ENCODE data around the gene C1QTNF1. TPM values are rescaled to one million over a fixed set of nuclear protein-coding genes. Genes with fewer than 3 reads are reported as not detected.
"Not testable (repeated sequence)": the region's sequence is repeated elsewhere in the genome, so short reads cannot be mapped to it uniquely, and the experiment has no call there.

The C1QTNF1 gene
- total and polyA plus RNA-seq, 5 experiments from 2014 or later: not detected

DNA sequence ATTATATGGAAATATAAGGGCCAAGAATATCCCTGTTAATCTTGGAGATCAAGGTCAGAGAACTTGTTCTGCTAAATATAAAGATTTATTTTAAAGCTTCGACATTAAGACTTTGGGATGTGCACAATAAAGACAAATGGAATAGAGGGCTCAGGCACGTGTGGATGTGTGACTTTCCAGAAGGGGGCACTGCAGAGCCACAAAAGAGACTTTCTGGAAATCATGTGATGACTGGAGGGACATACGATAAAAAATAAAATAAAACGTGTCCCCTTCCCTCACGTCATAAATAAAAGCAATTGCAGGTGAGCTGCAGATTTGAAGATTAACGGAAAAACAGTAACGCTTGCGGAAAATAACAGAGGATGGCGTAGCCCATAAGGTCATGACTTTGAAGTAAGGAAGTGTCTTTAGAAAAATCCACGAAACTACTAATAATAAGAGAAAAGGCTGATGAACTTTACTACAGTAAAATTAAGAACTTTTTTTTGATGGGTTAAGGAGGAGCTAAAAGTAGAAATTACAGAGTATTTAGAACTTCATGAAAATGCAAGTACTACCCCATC, 41.2 kb downstream of the C1QTNF1 start:
- H3K36me3 Mint-ChIP-seq: no peaks in the 10 kb centered on the region
- POLR2A ChIA-PET: interaction anchor here (0.8 kb wide), 1 partner anchor 17 kb away, joined by 3 read pairs; no protein-coding TSS in a partner anchor
- peaks cover 0 to 2% (median 1%) of the 10 kb centered on the region in 5 donors for H3K27me3 Mint-ChIP-seq
- no peaks in the 10 kb centered on the region for H3K9me3 Mint-ChIP-seq
- peaks cover 2 to 6% (median 4%) of the 10 kb centered on the region in 4 donors for H3K4me1 Mint-ChIP-seq
- ATAC-seq: peak; percentile 49 to 70
- DNase-seq: peak; percentile 33 to 80 (median 52)
- no peak overlapping the region for H3K27ac Mint-ChIP-seq
- H3K4me3 Mint-ChIP-seq: peak overlapping the region in 1 of 10 donors; percentile 8

- Mint-ChIP-seq H3K27me3 (peaks cover 0 to 2% (median 1%) of the 10 kb centered on the region in 5 donors), H3K27ac (peak overlapping the region in 1 of 10 donors; percentile 6), H3K4me3 (no peak overlapping the region), H3K9me3 (no peaks in the 10 kb centered on the region), H3K4me1 (peaks cover 2 to 6% (median 4%) of the 10 kb centered on the region in 4 donors), H3K36me3 (no peaks in the 10 kb centered on the region)
- DNase-seq (no peak), ATAC-seq (no peak)
- POLR2A ChIA-PET: interaction anchor here (0.7 kb wide), 1 partner anchor 1076 kb away, joined by 3 read pairs; no protein-coding TSS in a partner anchor
These were observed 43.0 kb downstream of the C1QTNF1 start for GRCh38 chr17:79066963-79067362.

- H3K27ac Mint-ChIP-seq: no peak overlapping the region
- peaks cover 0 to 1% (median 0%) of the 10 kb centered on the region in 5 donors for H3K27me3 Mint-ChIP-seq
- H3K4me3 Mint-ChIP-seq: no peak overlapping the region
- ATAC-seq (no peak), DNase-seq (no peak)
- no peaks in the 10 kb centered on the region for H3K36me3 Mint-ChIP-seq
- peaks cover 2 to 5% (median 5%) of the 10 kb centered on the region in 4 donors for H3K4me1 Mint-ChIP-seq
- peaks cover 0 to 1% (median 0%) of the 10 kb centered on the region in 9 donors for H3K9me3 Mint-ChIP-seq
- POLR2A ChIA-PET: no interaction called here
These were observed 46.4 kb downstream of the C1QTNF1 start for GRCh38 chr17:79070266-79070880.

- peaks cover 7 to 14% (median 13%) of the 10 kb centered on the region in 4 donors for H3K4me1 Mint-ChIP-seq
- no peak overlapping the region for H3K4me3 Mint-ChIP-seq
- H3K9me3 Mint-ChIP-seq: peaks cover 0 to 1% (median 0%) of the 10 kb centered on the region in 9 donors
- H3K36me3 Mint-ChIP-seq: no peaks in the 10 kb centered on the region
- peaks cover 0 to 1% (median 0%) of the 10 kb centered on the region in 5 donors for H3K27me3 Mint-ChIP-seq
- ATAC-seq: no peak
- H3K27ac Mint-ChIP-seq: no peak overlapping the region
- no peak for DNase-seq
- POLR2A ChIA-PET: no interaction called here
These were observed 47.3 kb downstream of the C1QTNF1 start for GRCh38 chr17:79071161-79071740.

DNA sequence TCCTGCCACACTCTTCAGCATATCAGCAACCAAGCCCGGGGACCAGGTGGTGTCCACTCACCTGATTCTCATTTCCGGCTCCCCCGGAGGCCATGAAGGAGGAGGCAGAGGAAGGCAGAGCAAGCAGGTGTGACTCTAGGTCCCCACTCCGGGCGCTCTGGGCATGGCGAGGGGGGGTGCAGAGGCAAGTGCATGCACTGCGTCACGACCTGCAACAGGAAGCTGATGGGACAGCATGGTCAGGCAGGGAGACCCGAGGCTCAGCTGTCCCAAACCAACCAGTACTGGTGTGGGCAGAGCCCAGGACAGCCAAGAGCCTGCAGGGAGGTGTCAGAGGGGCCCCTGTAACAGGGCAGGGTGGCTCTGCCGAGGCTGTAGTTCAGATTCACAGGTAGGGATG, 48.6 kb downstream of the C1QTNF1 start:
- H3K4me3 Mint-ChIP-seq: no peak overlapping the region
- H3K27me3 Mint-ChIP-seq: peaks cover 0 to 1% (median 0%) of the 10 kb centered on the region in 5 donors
- POLR2A ChIA-PET: no interaction called here
- H3K27ac Mint-ChIP-seq: peak overlapping the region in 2 of 10 donors; percentile 7 to 31
- peaks cover 8 to 21% (median 16%) of the 10 kb centered on the region in 4 donors for H3K4me1 Mint-ChIP-seq
- peaks cover 0 to 2% (median 0%) of the 10 kb centered on the region in 3 donors for H3K36me3 Mint-ChIP-seq
- ATAC-seq: no peak
- peaks cover 0 to 1% (median 0%) of the 10 kb centered on the region in 9 donors for H3K9me3 Mint-ChIP-seq
- DNase-seq: no peak

DNA sequence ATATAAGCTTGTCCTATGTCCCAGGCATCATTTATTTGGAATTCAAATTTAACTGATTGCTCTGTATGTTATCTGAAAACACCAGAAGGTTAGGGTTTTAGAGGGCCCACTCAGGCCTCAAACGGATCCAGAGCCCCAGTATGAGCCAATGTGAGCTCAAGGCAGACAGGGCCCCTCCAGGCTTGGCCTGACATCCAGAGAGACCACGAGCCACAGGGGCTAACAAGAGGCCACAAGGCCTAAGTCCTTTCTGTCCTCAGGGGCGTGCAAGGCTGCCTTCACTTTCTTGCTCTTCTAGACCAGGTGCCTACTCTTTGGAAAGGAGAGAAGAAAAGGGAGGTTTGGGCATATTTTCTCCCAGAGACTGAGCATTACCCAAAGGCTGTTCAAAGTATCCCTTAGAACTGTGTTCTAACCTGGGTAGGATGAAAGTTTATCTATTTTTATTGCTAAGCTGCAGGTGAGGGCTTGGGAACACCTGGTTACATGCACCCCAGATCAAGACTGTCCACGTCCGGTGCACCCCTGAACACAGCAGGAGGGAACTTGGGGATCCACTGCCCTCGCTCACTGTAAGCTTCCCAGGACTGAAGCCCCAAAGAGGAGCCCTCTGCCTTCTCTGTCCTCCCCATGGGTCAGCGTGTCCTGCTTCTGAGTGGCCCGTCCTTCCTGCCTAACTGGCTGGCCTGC, 49.2 kb downstream of the C1QTNF1 start:
- DNase-seq (no peak), ATAC-seq (no peak)
- peak overlapping the region in 2 of 10 donors; percentile 3 to 20 for H3K27ac Mint-ChIP-seq
- peaks cover 0 to 6% (median 0%) of the 10 kb centered on the region in 3 donors for H3K36me3 Mint-ChIP-seq
- POLR2A ChIA-PET: interaction anchor here (1.2 kb wide), 1 partner anchor 94 kb away, joined by 3 read pairs; the partner anchor contains the start of gene LGALS3BP
- peaks cover 0 to 1% (median 0%) of the 10 kb centered on the region in 9 donors for H3K9me3 Mint-ChIP-seq
- H3K4me3 Mint-ChIP-seq: no peak overlapping the region
- peaks cover 10 to 24% (median 16%) of the 10 kb centered on the region in 4 donors for H3K4me1 Mint-ChIP-seq
- H3K27me3 Mint-ChIP-seq: peaks cover 0 to 1% (median 0%) of the 10 kb centered on the region in 5 donors

DNA sequence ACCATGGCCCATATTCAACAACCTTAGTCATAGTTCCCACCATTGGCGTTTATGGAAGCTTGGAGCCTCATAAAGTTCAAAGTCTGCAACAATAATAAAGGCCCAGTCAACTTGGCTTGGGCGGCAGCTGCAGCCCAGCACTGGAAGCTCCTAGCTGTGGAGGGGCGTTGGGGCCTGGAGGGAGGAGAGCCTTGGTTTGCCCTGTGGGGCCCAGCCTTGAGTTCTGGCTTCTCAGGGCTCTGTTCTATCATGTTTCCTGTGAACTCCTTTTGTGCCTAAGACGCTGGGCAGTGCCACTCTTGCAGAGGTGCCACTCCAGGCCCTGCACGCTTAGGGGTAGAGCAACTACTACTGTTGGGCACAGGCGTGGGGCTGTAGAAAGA, 49.7 kb downstream of the C1QTNF1 start:
- peaks cover 10 to 24% (median 17%) of the 10 kb centered on the region in 4 donors for H3K4me1 Mint-ChIP-seq
- H3K4me3 Mint-ChIP-seq: peak overlapping the region in 1 of 10 donors; percentile 9
- peaks cover 0 to 1% (median 0%) of the 10 kb centered on the region in 9 donors for H3K9me3 Mint-ChIP-seq
- peaks cover 0 to 12% (median 0%) of the 10 kb centered on the region in 3 donors for H3K36me3 Mint-ChIP-seq
- peaks cover 0 to 1% (median 0%) of the 10 kb centered on the region in 5 donors for H3K27me3 Mint-ChIP-seq
- POLR2A ChIA-PET: interaction anchor here (1.2 kb wide), 1 partner anchor 95 kb away, joined by 3 read pairs; the partner anchor contains the start of gene LGALS3BP
- DNase-seq (no peak), ATAC-seq (no peak)
- peak overlapping the region in 2 of 10 donors; percentile 3 to 56 for H3K27ac Mint-ChIP-seq

DNA sequence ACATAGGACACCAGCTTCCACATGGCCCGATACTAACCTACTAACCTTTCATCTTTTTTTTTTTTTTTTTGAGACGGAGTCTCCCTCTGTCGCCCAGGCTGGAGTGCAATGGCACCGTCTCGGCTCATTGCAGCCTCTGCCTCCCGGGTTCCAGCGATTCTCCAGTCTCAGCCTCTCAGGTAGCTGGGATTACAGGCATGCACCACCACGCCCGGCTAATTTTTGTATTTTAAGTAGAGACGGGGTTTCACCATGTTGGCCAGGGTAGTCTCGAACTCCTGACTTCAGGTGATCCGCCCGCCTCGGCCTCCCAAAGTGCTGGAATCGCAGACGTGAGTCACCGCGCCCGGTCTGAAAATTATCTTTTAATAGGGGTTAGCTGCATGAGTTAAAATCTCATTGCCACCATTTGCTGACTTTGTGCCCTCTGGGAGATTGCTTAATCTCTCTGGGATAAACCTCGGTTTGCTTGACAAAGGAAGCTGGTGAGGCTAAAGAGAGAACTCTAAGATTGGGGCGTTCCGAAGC, 50.2 kb downstream of the C1QTNF1 start:
- peaks cover 10 to 26% (median 19%) of the 10 kb centered on the region in 4 donors for H3K4me1 Mint-ChIP-seq
- peaks cover 0 to 17% (median 2%) of the 10 kb centered on the region in 3 donors for H3K36me3 Mint-ChIP-seq
- ATAC-seq: not testable (repeated sequence)

DNA sequence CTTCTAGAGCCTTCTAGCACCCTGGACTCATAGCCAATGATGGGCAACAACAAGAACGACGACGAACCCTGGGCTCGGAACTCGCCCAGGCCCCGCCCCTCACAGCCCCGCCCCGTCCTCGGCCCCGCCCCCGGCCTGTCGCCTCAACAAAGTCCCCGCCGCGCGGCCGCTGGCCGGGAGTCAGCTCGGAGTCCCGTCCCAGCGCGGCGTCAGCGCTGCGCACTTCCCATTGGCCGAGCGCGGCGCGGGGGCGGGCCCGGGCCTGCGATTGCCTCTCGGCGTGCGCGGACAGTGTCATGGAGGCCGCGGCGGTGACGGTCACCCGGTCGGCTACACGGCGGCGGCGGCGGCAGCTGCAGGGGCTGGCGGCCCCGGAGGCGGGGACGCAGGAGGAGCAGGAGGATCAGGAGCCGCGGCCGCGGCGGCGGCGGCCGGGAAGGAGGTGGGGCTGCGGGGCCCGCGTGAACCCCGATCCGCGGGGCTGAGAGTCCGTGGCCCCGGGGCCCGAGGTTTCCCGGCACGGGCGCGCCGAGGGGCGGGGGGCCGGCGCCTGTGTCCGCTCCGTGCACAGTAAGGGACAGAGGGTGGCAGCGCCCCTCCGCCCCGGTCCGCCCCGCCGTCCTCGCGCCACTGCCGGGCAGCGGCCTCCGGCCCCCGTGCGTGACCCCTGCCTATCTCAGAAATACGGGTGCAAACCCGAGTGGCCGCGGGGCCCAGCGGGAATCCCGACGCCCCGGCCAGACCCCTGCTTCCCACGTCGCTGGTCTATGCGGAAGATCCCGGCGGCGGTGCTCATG, 50.9 kb downstream of the C1QTNF1 start, which contains the start of gene ENGASE:
ENGASE (plus strand) TSS at position 176 of the 797 bp plus-strand sequence; CDS start at position 297, 121 bp downstream.
- peak; percentile 83 to 94 (median 88) for DNase-seq
- Mint-ChIP-seq H3K9me3 (peaks cover 0 to 1% (median 0%) of the 10 kb centered on the region in 9 donors), H3K27ac (peak within 1 kb of the TSS; percentile 81 to 95 (median 92)), H3K4me3 (peak within 1 kb of the TSS; percentile 85 to 97 (median 94)), H3K4me1 (peaks cover 10 to 26% (median 19%) of the 10 kb centered on the region in 4 donors), H3K36me3 (peaks cover 0 to 23% (median 2%) of the 10 kb centered on the region in 3 donors), H3K27me3 (no peaks in the 10 kb centered on the region)
- ATAC-seq: peak; percentile 94 to 97
- POLR2A ChIA-PET: interaction anchor here (0.8 to 1.2 kb wide), 4 partner anchors 14 to 96 kb away, joined by 3 to 4 read pairs (median 4); partner anchors contain the start of genes CANT1 and LGALS3BP

More for the DNA sequence above, 50.2 kb downstream of the C1QTNF1 start:
- H3K4me3 Mint-ChIP-seq: peak overlapping the region; percentile 70 to 91 (median 84)
- not testable (repeated sequence) for H3K27me3 Mint-ChIP-seq, H3K9me3 Mint-ChIP-seq, DNase-seq
- peak overlapping the region in 9 of 10 donors; percentile 48 to 92 (median 86) for H3K27ac Mint-ChIP-seq
- POLR2A ChIA-PET: interaction anchor here (0.8 to 1.2 kb wide), 4 partner anchors 13 to 95 kb away, joined by 3 to 4 read pairs (median 4); partner anchors contain the start of genes CANT1 and LGALS3BP

DNA sequence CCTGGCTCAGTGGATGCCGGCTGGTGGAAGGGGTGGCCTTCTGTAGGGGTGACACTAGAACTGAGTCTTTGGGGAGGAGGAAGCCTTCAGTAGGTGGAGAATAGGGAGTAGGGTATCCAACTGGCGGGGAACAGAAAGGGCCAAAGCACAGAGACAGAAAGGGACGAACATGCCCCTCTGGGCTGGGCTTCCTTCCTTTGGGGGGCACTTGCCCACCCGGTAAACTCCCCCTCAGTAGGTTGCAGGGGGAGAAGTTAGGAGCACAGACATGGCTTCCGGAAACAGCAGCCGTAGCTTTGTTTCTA, 51.4 kb downstream of the C1QTNF1 start:
- Mint-ChIP-seq H3K36me3 (peaks cover 0 to 28% (median 4%) of the 10 kb centered on the region in 3 donors), H3K4me3 (peak overlapping the region; percentile 85 to 97 (median 94)), H3K27ac (peak overlapping the region; percentile 79 to 95 (median 92)), H3K4me1 (peaks cover 10 to 26% (median 19%) of the 10 kb centered on the region in 4 donors), H3K27me3 (no peaks in the 10 kb centered on the region), H3K9me3 (peaks cover 0 to 1% (median 0%) of the 10 kb centered on the region in 9 donors)
- POLR2A ChIA-PET: interaction anchor here (0.6 kb wide), 1 partner anchor 767 kb away, joined by 3 read pairs; no protein-coding TSS in a partner anchor
- DNase-seq (peak in 5 of 10 donors; percentile 31 to 53 (median 42)), ATAC-seq (peak; percentile 47 to 60)

GRCh38 chr17:79075861-79076406, 52.0 kb downstream of the C1QTNF1 start:
- peak overlapping the region; percentile 85 to 97 (median 94) for H3K4me3 Mint-ChIP-seq
- H3K4me1 Mint-ChIP-seq: peaks cover 14 to 26% (median 19%) of the 10 kb centered on the region in 4 donors
- peak overlapping the region; percentile 79 to 95 (median 92) for H3K27ac Mint-ChIP-seq
- H3K36me3 Mint-ChIP-seq: peaks cover 0 to 33% (median 6%) of the 10 kb centered on the region in 3 donors
- no peaks in the 10 kb centered on the region for H3K27me3 Mint-ChIP-seq
- ATAC-seq (no peak), DNase-seq (no peak)
- H3K9me3 Mint-ChIP-seq: peaks cover 0 to 1% (median 0%) of the 10 kb centered on the region in 9 donors
- POLR2A ChIA-PET: interaction anchor here (0.6 kb wide), 1 partner anchor 768 kb away, joined by 3 read pairs; no protein-coding TSS in a partner anchor

Measured in naive thymus-derived CD8-positive, alpha-beta T cell (primary cell).